ENCODE measurements around the gene MRPL33. TPM values are rescaled to one million over a fixed set of nuclear protein-coding genes. Genes with fewer than 3 reads are reported as not detected.

The MRPL33 gene
- polyA plus RNA-seq, 1 donor from 2014 or later = 406 TPM

GRCh38 chr2:27800856-27801255, 29.3 kb downstream of the MRPL33 start:
- Histone ChIP-seq H3K4me3 (ENCODE audit: low read length) (no peak overlapping the region), H3K36me3 (ENCODE audit: insufficient read depth, low read length) (no peaks in the 10 kb centered on the region), H3K9me3 (ENCODE audit: low read length) (no peaks in the 10 kb centered on the region), H2AFZ (ENCODE audit: low read depth, low read length) (no peak overlapping the region), H3K9ac (ENCODE audit: low read length) (no peak overlapping the region), H3K27me3 (ENCODE audit: insufficient read depth, low read depth, low read length) (no peaks in the 10 kb centered on the region), H3K79me2 (replicated peaks; ENCODE audit: insufficient read depth, low read length) (no peaks in the 10 kb centered on the region), H3F3A (ENCODE audit: insufficient read depth, low read length, poor library complexity, severe bottlenecking) (no peaks in the 10 kb centered on the region), H3K27ac (ENCODE audit: low read length) (no peak overlapping the region), H4K20me1 (ENCODE audit: insufficient read depth) (no peaks in the 10 kb centered on the region), H3K9me2 (ENCODE audit: insufficient read depth, low read length) (no peaks in the 10 kb centered on the region), H3K4me2 (ENCODE audit: low read length) (no peak overlapping the region)
- TF ChIP-seq TAF1 (IDR thresholded peaks at IDR 0.05; ENCODE audit: low read depth) = no peak

GRCh38 chr2:27802547-27802946, 31.0 kb downstream of the MRPL33 start:
- H3K9me2 ChIP-seq (ENCODE audit: insufficient read depth, low read length) = no peaks in the 10 kb centered on the region
- H2AFZ ChIP-seq (ENCODE audit: low read depth, low read length) = no peak overlapping the region
- H3K4me3 ChIP-seq (ENCODE audit: low read length) = no peak overlapping the region
- no peaks in the 10 kb centered on the region for H3K27me3 ChIP-seq (ENCODE audit: insufficient read depth, low read depth, low read length)
- no peaks in the 10 kb centered on the region for H3F3A ChIP-seq (ENCODE audit: insufficient read depth, low read length, poor library complexity, severe bottlenecking)
- H3K27ac ChIP-seq (ENCODE audit: low read length) = no peak overlapping the region
- no peaks in the 10 kb centered on the region for H3K9me3 ChIP-seq (ENCODE audit: low read length)
- H4K20me1 ChIP-seq (ENCODE audit: insufficient read depth) = no peaks in the 10 kb centered on the region
- H3K9ac ChIP-seq (ENCODE audit: low read length) = no peak overlapping the region
- no peak overlapping the region for H3K4me2 ChIP-seq (ENCODE audit: low read length)
- no peaks in the 10 kb centered on the region for H3K36me3 ChIP-seq (ENCODE audit: insufficient read depth, low read length)
- no peaks in the 10 kb centered on the region for H3K79me2 ChIP-seq (replicated peaks; ENCODE audit: insufficient read depth, low read length)
- TF ChIP-seq SMC3 (conservative IDR thresholded peaks at IDR 0.05; ENCODE audit: poor library complexity) (no peak), EP300 (conservative IDR thresholded peaks at IDR 0.05; ENCODE audit: poor library complexity, severe bottlenecking) (no peak), MXI1 (conservative IDR thresholded peaks at IDR 0.05; ENCODE audit: poor library complexity, severe bottlenecking) (no peak), REST (IDR thresholded peaks at IDR 0.05; ENCODE audit: borderline replicate concordance) (no peak), POLR2AphosphoS5 (IDR thresholded peaks at IDR 0.05) (no peak), CTCF (IDR thresholded peaks at IDR 0.05; ENCODE audit: poor library complexity, severe bottlenecking) (no peak), RAD21 (conservative IDR thresholded peaks at IDR 0.05) (no peak), TAF1 (IDR thresholded peaks at IDR 0.05; ENCODE audit: low read depth) (no peak), EZH2 (IDR thresholded peaks at IDR 0.05; ENCODE audit: borderline replicate concordance, insufficient read depth, low read length, poor library complexity, severe bottlenecking) (no peak)

- TF ChIP-seq REST (IDR thresholded peaks at IDR 0.05; ENCODE audit: borderline replicate concordance) (no peak), CTCF (IDR thresholded peaks at IDR 0.05; ENCODE audit: poor library complexity, severe bottlenecking) (no peak), MXI1 (conservative IDR thresholded peaks at IDR 0.05; ENCODE audit: poor library complexity, severe bottlenecking) (no peak), EP300 (conservative IDR thresholded peaks at IDR 0.05; ENCODE audit: poor library complexity, severe bottlenecking) (no peak), SMC3 (conservative IDR thresholded peaks at IDR 0.05; ENCODE audit: poor library complexity) (no peak), EZH2 (IDR thresholded peaks at IDR 0.05; ENCODE audit: borderline replicate concordance, insufficient read depth, low read length, poor library complexity, severe bottlenecking) (no peak), TAF1 (IDR thresholded peaks at IDR 0.05; ENCODE audit: low read depth) (no peak), RAD21 (conservative IDR thresholded peaks at IDR 0.05) (no peak)
- no peak overlapping the region for H3K27ac ChIP-seq (ENCODE audit: low read length)
- H3F3A ChIP-seq (ENCODE audit: insufficient read depth, low read length, poor library complexity, severe bottlenecking) = no peaks in the 10 kb centered on the region
- no peak overlapping the region for H2AFZ ChIP-seq (ENCODE audit: low read depth, low read length)
- H3K9ac ChIP-seq (ENCODE audit: low read length) = no peak overlapping the region
- no peaks in the 10 kb centered on the region for H3K79me2 ChIP-seq (replicated peaks; ENCODE audit: insufficient read depth, low read length)
- H4K20me1 ChIP-seq (ENCODE audit: insufficient read depth) = no peaks in the 10 kb centered on the region
- H3K9me2 ChIP-seq (ENCODE audit: insufficient read depth, low read length) = no peaks in the 10 kb centered on the region
- no peaks in the 10 kb centered on the region for H3K36me3 ChIP-seq (ENCODE audit: insufficient read depth, low read length)
- no peak overlapping the region for H3K4me2 ChIP-seq (ENCODE audit: low read length)
- H3K9me3 ChIP-seq (ENCODE audit: low read length) = no peaks in the 10 kb centered on the region
- no peak overlapping the region for H3K4me3 ChIP-seq (ENCODE audit: low read length)
- no peaks in the 10 kb centered on the region for H3K27me3 ChIP-seq (ENCODE audit: insufficient read depth, low read depth, low read length)
Measured at GRCh38 chr2:27803046-27803445, 31.5 kb downstream of the MRPL33 start.

Measured in neural cell (in vitro differentiated cells).